ENCODE measurements around the gene MFN1.
A peak's percentile ranks its signal among the peaks of the same experiment; 100 is the strongest.
"Not testable (repeated sequence)": the region's sequence is repeated elsewhere in the genome, so short reads cannot be mapped to it uniquely, and the experiment has no call there.

MFN1 gene

DNA sequence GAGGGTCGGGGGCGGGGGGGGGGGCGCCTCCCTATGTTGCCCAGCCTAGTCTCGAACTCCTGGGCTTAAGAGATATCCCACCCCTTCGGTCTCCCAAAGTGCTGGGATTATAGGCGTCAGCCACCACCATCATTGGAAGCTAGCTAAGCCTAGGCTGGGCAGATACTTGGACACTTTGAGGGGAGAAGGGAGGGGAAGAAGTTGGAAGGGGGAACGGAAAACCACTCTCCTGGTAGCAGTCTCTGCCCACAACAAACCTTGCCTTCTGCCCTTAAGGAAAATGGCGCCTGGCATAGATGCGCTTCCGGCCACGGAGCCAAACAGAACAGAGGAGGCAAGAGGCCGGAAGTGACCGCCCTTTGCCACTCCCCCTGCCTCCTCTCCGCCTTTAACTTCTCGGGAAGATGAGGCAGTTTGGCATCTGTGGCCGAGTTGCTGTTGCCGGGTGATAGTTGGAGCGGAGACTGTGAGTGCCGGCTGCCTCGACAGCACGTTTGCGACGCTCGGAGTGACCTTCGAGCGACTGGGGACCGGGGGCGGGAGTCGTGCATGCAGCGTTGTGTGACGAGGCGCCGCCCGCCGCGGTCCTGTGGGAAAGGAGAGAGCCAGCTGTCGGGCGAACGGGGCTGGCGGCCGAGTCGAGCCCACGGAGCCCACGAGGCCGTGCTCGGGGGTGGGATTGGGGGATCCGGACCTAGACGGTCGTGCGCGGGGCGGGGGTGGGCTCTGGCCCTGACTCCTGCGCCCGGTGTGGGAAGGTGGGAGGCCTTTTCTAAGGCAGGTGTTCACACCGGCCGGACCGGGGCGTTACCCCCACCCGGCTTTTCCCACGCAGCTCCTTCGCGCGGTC lies at the start of gene MFN1:
Gene MFN1, plus strand, starts transcription at position 365 of the 850 bp plus-strand sequence. CDS start 1,143 bp downstream, outside the sequence.
- peak; percentile 99 for DNase-seq

DNA sequence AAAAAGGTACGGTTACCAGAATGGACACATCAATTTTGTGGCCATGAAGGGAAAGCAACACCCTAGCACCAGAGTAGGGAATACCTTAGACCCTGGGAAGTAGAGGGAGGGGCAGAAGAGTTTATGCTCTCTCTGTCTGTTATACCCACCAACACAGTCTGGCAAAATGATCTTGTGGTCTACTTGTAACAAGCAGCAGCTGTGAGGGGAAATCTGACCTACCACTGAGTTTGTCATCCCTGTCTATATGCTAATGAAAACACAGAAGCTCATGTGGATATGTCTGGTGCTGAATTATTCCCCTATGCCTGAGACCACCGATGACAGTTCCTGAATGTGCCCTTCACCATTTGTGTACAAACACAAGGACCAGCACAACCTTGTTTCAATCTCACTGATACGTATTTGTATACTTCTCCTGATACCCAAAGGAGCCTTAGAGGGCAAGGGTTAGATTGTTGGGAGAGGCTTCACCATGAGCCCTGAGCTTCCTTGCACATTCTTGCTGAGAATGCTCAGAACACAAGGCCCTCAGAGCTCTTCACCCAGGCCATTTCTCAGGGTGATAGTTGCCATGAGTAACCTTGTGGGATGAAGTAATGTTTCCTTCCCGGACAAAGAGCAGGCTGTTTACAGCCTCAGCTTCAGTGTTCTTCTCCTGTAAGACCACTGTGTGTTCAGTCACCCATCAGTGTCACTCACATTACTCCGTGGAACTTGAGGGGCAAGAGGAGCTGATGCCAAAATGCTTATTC lies 49.4 kb upstream of the MFN1 start:
- DNase-seq, result no peak

DNA sequence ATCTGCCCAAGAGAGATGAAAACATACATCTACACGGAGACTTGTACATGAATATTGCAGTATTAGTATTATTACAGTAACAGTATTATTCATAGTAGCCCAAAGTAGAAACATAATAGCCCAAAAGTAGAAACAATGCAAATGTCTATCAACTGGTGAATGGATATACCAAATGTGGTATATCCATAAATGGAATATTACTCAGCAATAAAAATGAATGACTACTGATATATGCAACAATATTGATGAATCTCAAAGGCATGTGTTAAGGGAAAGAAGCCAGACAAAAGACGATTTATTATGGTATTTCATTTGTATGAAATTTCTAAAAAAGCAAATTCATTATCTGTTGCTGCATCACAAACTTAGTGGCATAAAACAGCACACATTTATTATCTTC lies 48.2 kb upstream of the MFN1 start:
- DNase-seq, result no peak

DNA sequence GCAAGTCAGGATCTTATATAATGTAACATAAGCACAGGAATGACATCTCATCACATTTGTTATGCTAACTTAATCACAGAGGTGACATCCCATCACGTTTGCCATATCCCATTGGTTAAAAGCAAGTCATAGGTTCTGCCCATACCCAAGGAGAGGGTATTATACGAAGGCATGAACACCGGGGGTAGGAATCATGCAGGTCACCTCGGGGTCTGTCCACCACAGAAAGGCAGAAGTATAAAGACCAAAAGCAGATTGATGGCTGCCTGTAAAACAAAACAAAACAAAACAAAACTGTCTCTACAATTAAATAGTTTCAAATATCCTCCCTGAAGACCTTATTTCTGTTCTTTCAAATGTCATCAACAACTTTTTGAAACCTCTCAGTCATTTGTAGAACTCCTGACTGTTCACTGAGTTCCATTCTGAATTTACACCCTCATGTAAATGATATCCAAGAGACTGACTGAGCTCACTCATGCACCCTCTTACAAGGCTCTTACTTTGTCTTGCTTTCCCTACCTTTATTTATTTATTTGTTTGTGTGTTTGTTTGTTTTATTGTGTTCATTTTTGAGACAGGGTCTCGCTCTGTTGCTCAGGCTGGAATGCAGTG lies 47.4 kb upstream of the MFN1 start:
- DNase-seq, result no peak

GRCh38 chr3:179301645-179302044 lies 45.9 kb upstream of the MFN1 start:
- DNase-seq, result no peak

- no peak for DNase-seq
These were observed 45.4 kb upstream of the MFN1 start for GRCh38 chr3:179302111-179302510.

- DNase-seq, result no peak
These were observed 42.9 kb upstream of the MFN1 start for GRCh38 chr3:179304605-179305004.

DNA sequence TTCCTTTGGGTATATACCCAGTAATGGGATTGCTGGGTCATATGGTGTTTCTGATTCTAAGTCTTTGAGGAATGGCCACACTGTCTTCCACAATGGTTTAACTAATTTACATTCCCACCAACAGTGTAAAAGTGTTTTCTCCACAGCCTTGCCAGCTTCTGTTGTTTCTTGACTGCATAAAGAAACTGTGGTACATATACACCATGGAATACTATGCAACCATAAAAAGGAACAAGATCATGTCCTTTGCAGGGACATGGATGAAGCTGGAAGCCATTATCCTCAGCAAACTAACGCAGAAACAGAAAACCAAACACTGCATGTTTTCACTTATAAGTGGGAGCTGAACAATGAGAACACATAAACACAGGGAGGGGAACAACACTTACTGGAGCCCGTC lies 40.1 kb upstream of the MFN1 start:
- not testable (repeated sequence) for DNase-seq

DNA sequence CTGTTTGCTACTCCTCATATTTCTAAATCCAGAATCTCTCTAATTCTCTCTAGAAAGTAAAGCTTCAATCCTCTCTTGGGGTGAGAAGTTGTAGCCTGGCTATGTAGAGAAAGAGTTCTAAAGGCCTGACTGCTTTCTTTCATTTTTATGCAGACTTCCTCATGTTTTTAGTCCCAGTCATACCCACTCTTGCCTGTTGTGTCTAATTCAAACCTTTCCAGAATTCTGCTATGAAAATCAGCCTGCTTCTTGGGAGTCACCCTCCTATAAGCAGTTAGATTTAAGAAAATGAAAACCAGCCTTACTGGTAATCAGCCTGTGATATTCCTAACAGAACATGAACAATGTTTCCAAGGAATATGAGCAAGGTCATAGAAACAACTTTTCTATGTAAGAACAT lies 39.5 kb upstream of the MFN1 start:
- no peak for DNase-seq

- no peak for DNase-seq
These were observed 38.1 kb upstream of the MFN1 start for GRCh38 chr3:179309225-179310078.

GRCh38 chr3:179318876-179319275 lies 28.6 kb upstream of the MFN1 start:
- no peak for DNase-seq

- peak; percentile 49 for DNase-seq
These were observed 25.7 kb upstream of the MFN1 start for GRCh38 chr3:179321668-179322285.

DNA sequence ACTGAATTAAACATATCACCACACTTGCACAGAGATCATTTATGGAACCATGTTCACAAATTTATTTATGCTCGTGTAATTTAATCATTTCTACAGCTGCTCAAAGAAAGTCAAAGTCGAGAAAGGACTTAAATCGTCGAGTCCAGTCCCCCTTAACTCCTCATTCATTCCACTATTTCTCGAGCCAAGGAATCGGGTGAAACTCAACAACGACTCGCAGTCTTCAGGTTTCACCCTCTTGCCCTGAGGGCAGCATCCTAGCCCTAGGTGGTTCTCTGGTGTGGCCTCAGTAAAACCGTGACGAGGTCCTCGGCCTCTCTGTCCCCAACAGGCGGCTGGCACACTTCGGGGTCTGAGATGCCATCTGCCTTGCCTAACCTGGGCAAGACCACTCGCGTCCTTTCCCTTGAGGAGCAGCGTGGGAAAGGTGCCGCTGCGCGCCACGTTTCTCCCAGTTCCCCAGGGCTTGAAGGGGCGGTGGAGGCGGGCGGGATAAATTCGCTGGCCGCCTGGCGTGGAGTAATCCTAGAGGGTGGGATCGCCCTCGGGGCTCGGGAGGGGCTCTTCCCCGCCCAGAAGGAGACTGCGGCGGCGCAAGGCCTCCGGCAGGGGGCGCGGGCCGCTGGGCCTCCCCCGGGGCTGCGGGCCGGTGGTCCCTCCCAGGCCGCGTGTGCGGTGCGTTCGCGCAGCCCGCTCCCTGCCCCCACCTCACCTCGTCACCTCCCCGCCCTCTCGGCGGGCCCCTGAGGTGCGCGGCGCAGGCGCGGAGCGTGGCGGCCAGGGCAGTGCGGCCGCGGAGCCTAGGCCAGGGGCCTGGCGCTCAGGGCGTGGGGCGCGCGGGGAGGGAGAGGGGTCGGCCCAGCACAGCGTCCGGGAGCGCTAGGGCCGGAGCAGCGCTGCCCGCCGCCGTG lies 25.0 kb upstream of the MFN1 start, which contains the start of gene ZNF639:
Gene ZNF639, plus strand, starts transcription at position 746 of the 911 bp plus-strand sequence. CDS start 5,263 bp downstream, outside the sequence.
- DNase-seq, result peak; percentile 94

GRCh38 chr3:179323197-179324110 lies 24.1 kb upstream of the MFN1 start:
- DNase-seq, result peak; percentile 66

DNA sequence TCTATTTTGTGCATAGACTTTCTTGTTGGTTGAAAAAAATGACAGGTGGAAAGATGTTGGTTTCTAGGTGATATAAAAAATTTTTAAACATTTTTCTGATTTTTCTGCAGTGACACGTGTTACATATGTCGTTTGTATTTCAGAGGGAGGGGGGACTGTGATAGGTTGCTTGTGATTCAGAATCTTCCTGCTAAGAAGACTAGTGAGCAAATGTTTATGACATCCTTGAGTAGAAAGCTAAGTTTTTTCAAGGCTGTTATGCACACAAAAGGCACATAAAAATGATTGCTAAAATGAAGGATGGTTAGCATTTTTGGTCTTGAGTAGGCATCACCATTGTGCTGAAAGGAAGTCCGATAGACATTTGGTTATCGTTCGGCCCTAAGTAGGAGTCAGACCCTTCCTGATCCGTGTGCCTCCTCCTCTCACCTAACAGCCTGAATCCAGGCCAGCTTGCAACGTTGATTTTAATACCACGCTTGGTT lies 23.2 kb upstream of the MFN1 start:
- DNase-seq, result no peak

GRCh38 chr3:179330438-179330837 lies 17.1 kb upstream of the MFN1 start:
- no peak for DNase-seq

DNA sequence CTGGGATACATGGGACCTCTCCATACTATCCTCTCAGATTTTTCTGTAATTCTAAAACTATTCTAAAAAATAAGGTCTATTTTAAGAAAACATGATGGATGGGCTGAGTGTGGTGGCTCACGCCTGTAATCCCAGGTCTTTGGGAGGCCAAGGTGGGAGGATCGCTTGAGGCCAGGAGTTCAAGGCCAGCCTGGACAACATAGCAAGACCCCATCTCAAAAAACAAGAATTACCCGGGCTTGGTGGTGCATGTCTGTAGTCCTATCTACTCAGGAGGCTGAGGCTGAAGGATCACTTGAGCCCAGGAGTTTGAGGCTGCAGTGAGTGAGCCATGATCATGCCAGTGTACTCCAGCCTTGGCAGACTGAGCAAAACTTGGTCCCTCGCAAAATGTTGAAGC lies 15.3 kb upstream of the MFN1 start:
- DNase-seq, result no peak

DNA sequence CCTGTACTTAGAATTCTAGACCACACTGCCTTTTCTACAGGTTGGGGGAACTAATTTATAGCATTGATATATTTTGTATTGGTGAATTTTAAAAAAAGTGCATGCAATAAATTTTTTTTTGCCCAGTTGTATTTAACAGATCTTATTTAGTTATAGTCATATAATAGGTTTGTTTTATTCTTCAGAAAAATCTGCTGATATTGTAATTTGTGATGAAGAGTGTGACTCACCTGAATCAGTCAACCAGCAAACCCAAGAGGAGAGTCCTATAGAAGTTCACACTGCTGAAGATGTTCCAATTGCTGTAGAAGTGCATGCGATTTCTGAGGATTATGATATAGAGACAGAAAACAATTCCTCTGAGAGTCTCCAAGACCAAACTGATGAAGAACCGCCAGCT lies 14.4 kb upstream of the MFN1 start:
- no peak for DNase-seq

- DNase-seq, result no peak
These were observed 11.1 kb upstream of the MFN1 start for GRCh38 chr3:179336345-179336929.
